Gastrocnemius medialis (tissue), 4 donors: Measurements from ENCODE around the gene COL19A1.

Experiments
- POLR2A ChIP-seq, 2 donors: fragments of 450-650 bp; IDR thresholded peaks; one replicate each; pipeline ENCODE4 v1.6.1; 2017; ENCODE audit warnings: antibody characterized with exemption in 2 of 2, mild to moderate bottlenecking in 2 of 2, moderate library complexity in 2 of 2
- TF ChIP-seq, protein P1 (sequence below), 5 experiments: fragments of 450-650 bp in 3 of 5; fragments of 200-600 bp in 2 of 5; sonication (generic) in 2 of 5; IDR thresholded peaks in 4 of 5; conservative IDR thresholded peaks in 1 of 5; 1 replicate in 4 of 5; 2 replicates in 1 of 5; pipeline ENCODE4 v1.5.1; 2016 to 2019; ENCODE audit warnings: antibody characterized with exemption in 5 of 5, mild to moderate bottlenecking in 3 of 5, moderate library complexity in 3 of 5

DNA sequence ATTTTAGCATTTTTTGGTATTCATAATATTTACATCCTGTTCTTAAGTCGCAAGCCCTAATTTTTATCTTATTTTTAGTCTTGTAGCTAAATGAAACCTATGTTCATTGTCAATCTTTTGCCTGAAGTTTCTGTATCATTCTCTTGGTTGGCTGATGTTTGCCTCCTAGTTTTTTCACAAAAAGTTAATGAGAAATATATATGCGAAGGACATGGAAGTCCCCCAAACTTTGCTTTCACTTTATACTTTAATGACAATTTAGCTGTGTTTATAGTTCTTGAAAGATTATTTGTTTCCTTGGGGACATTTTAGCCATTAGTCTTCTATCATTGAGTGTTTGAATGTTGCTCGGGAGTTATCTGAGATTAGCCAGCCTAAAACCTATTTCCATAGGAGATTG, 118.2 kb downstream of the COL19A1 start:
- TF ChIP-seq POLR2A (IDR thresholded peaks at IDR 0.05): no peak
- TF ChIP-seq, protein P1, sequence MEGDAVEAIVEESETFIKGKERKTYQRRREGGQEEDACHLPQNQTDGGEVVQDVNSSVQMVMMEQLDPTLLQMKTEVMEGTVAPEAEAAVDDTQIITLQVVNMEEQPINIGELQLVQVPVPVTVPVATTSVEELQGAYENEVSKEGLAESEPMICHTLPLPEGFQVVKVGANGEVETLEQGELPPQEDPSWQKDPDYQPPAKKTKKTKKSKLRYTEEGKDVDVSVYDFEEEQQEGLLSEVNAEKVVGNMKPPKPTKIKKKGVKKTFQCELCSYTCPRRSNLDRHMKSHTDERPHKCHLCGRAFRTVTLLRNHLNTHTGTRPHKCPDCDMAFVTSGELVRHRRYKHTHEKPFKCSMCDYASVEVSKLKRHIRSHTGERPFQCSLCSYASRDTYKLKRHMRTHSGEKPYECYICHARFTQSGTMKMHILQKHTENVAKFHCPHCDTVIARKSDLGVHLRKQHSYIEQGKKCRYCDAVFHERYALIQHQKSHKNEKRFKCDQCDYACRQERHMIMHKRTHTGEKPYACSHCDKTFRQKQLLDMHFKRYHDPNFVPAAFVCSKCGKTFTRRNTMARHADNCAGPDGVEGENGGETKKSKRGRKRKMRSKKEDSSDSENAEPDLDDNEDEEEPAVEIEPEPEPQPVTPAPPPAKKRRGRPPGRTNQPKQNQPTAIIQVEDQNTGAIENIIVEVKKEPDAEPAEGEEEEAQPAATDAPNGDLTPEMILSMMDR (IDR thresholded peaks at IDR 0.05 in 4 of 5, conservative IDR thresholded peaks at IDR 0.05 in 1 of 5): no peak
